ENCODE measurements around the gene PDS5A. TPM values are rescaled to one million over a fixed set of nuclear protein-coding genes. Genes with fewer than 3 reads are reported as not detected.
A peak's percentile ranks its signal among the peaks of the same experiment; 100 is the strongest.
"Not testable (repeated sequence)": the region's sequence is repeated elsewhere in the genome, so short reads cannot be mapped to it uniquely, and the experiment has no call there.

Gene PDS5A
- total RNA-seq, 2 donors from 2014 or later, result 88.2 to 98.6 TPM

GRCh38 chr4:39975488-39976089, 2.1 kb downstream of the PDS5A start:
- no peaks in the 10 kb centered on the region for H3K9me3 Mint-ChIP-seq
- Histone ChIP-seq H3K27ac (ENCODE audit: low read depth, low read length) (no peak overlapping the region), H3K27me3 (ENCODE audit: control insufficient read depth, insufficient read depth, low read length, poor library complexity, severe bottlenecking) (no peaks in the 10 kb centered on the region)

GRCh38 chr4:39973052-39973451, 4.7 kb downstream of the PDS5A start:
- H3K27ac ChIP-seq (ENCODE audit: low read depth, low read length); H3K4me3 Mint-ChIP-seq; H3K4me3 ChIP-seq (ENCODE audit: low read length); H3K27me3 ChIP-seq (ENCODE audit: control insufficient read depth, insufficient read depth, low read length, poor library complexity, severe bottlenecking); H3K27me3 Mint-ChIP-seq (ENCODE audit: insufficient read depth); H3K9me3 ChIP-seq (ENCODE audit: control insufficient read depth, low read length); H3K9ac ChIP-seq (ENCODE audit: extremely low read depth, low read length, poor library complexity, severe bottlenecking); H3K27ac Mint-ChIP-seq; H3K4me1 ChIP-seq (ENCODE audit: control insufficient read depth, insufficient read depth, low read length); H3K9me3 Mint-ChIP-seq; DNase-seq: not testable (repeated sequence)
- Mint-ChIP-seq H3K36me3 (ENCODE audit: low read depth) (peaks cover 49% of the 10 kb centered on the region), H3K4me1 (peaks cover 23% of the 10 kb centered on the region)
- WGBS, 2 experiments (ENCODE audit: insufficient coverage in 1 of 2, insufficient read length in 1 of 2), result 94 to 96% methylated on average over 5 to 6 of the region's 6 CpGs
- peaks cover 68% of the 10 kb centered on the region for H3K36me3 ChIP-seq (ENCODE audit: control insufficient read depth, insufficient read depth, low read length)

More at GRCh38 chr4:39975488-39976089, 2.1 kb downstream of the PDS5A start:
- TF ChIP-seq, protein P1, sequence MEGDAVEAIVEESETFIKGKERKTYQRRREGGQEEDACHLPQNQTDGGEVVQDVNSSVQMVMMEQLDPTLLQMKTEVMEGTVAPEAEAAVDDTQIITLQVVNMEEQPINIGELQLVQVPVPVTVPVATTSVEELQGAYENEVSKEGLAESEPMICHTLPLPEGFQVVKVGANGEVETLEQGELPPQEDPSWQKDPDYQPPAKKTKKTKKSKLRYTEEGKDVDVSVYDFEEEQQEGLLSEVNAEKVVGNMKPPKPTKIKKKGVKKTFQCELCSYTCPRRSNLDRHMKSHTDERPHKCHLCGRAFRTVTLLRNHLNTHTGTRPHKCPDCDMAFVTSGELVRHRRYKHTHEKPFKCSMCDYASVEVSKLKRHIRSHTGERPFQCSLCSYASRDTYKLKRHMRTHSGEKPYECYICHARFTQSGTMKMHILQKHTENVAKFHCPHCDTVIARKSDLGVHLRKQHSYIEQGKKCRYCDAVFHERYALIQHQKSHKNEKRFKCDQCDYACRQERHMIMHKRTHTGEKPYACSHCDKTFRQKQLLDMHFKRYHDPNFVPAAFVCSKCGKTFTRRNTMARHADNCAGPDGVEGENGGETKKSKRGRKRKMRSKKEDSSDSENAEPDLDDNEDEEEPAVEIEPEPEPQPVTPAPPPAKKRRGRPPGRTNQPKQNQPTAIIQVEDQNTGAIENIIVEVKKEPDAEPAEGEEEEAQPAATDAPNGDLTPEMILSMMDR (conservative IDR thresholded peaks at IDR 0.05), result no peak
- peak overlapping the region; percentile 88 for H3K9ac ChIP-seq (ENCODE audit: extremely low read depth, low read length, poor library complexity, severe bottlenecking)
- Mint-ChIP-seq H3K27ac (no peak overlapping the region), H3K4me1 (peaks cover 21% of the 10 kb centered on the region), H3K27me3 (ENCODE audit: insufficient read depth) (no peaks in the 10 kb centered on the region), H3K4me3 (peak overlapping the region; percentile 74), H3K36me3 (ENCODE audit: low read depth) (peaks cover 34% of the 10 kb centered on the region)
- no peaks in the 10 kb centered on the region for H3K4me1 ChIP-seq (ENCODE audit: control insufficient read depth, insufficient read depth, low read length)
- H3K4me3 ChIP-seq (ENCODE audit: low read length), result peak overlapping the region; percentile 93
- H3K9me3 ChIP-seq (ENCODE audit: control insufficient read depth, low read length), result no peaks in the 10 kb centered on the region
- WGBS, 2 experiments (ENCODE audit: insufficient coverage in 1 of 2, insufficient read length in 1 of 2), result 88% methylated on average over 4 of the region's 4 CpGs
- peaks cover 50% of the 10 kb centered on the region for H3K36me3 ChIP-seq (ENCODE audit: control insufficient read depth, insufficient read depth, low read length)
- no peak for DNase-seq

DNA sequence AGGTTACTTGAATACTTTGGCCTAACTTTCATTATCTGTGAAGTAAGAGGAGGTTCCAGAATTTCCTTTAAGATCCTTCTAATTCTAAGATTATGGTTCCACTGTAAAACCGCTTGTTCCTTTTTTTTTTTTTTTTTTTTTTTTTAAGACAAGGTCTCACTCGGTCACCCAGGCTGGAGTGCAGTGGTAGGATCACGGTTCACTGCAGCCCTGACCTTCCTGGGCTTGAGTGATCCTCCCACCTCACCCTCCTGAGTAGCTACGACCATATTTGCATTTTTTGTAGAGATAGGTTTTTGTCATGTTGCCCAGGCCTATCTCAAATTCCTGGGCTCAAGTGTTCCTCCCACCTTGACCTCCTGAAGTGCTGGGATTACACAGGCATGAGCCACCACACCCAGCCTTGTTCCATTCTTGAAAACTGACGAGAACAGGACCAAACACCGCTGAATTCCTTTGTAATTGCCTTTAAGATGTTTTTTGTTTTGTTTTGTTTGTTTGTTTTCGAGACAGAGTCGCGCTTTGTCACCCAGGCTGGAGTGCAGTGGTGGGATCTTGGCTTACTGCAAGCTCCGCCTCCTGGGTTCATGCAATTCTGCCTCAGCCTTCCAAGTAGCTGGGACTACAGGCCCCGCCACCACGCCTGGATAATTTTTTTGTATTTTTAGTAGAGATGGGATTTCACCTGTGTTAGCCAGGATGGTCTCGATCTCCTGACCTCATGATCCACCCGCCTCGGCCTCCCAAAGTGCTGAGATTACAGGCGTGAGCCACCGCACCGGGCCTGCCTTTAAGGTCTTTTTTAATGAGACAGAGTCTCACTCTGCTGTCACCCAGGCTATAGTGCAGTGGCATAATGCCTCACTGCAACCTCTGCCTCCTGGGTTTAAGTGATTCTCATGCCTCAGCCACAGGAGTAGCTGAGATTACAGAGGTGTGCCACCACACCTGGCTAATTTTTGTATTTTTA, 6.8 kb downstream of the PDS5A start:
- peaks cover 17% of the 10 kb centered on the region for H3K4me1 Mint-ChIP-seq
- no peaks in the 10 kb centered on the region for H3K9me3 Mint-ChIP-seq
- H3K9ac ChIP-seq (ENCODE audit: extremely low read depth, low read length, poor library complexity, severe bottlenecking), result no peak overlapping the region
- DNase-seq, result peak; percentile 78
- H3K27ac Mint-ChIP-seq, result peak overlapping the region; percentile 83
- no peaks in the 10 kb centered on the region for H3K4me1 ChIP-seq (ENCODE audit: control insufficient read depth, insufficient read depth, low read length)
- H3K4me3 Mint-ChIP-seq, result no peak overlapping the region
- WGBS, 2 experiments (ENCODE audit: insufficient coverage in 1 of 2, insufficient read length in 1 of 2), result 86 to 93% methylated on average over 13 to 17 of the region's 18 CpGs
- no peaks in the 10 kb centered on the region for H3K27me3 ChIP-seq (ENCODE audit: control insufficient read depth, insufficient read depth, low read length, poor library complexity, severe bottlenecking)
- peaks cover 55% of the 10 kb centered on the region for H3K36me3 Mint-ChIP-seq (ENCODE audit: low read depth)
- no peaks in the 10 kb centered on the region for H3K27me3 Mint-ChIP-seq (ENCODE audit: insufficient read depth)
- no peaks in the 10 kb centered on the region for H3K9me3 ChIP-seq (ENCODE audit: control insufficient read depth, low read length)
- peaks cover 70% of the 10 kb centered on the region for H3K36me3 ChIP-seq (ENCODE audit: control insufficient read depth, insufficient read depth, low read length)
- TF ChIP-seq, protein P1 (conservative IDR thresholded peaks at IDR 0.05), result no peak
- no peak overlapping the region for H3K4me3 ChIP-seq (ENCODE audit: low read length)
- H3K27ac ChIP-seq (ENCODE audit: low read depth, low read length), result no peak overlapping the region

Measured in endodermal cell (in vitro differentiated cells).